Smooth muscle cell of the umbilical artery (primary cell): Measurements from ENCODE around the gene CD24. TPM values are rescaled to one million over a fixed set of nuclear protein-coding genes. Genes with fewer than 3 reads are reported as not detected.

Experiments used
- total RNA-seq: library from RNA; depleted of rRNA; stranded (reverse); fragments of >200 nt; gene quantifications from 2 replicates; pipeline ENCODE4 v1.2.3, GENCODE V29; 2014

CD24 gene, protein sequence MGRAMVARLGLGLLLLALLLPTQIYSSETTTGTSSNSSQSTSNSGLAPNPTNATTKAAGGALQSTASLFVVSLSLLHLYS
- 3.3 and 7.2 TPM in 2 replicates for total RNA-seq

DNA sequence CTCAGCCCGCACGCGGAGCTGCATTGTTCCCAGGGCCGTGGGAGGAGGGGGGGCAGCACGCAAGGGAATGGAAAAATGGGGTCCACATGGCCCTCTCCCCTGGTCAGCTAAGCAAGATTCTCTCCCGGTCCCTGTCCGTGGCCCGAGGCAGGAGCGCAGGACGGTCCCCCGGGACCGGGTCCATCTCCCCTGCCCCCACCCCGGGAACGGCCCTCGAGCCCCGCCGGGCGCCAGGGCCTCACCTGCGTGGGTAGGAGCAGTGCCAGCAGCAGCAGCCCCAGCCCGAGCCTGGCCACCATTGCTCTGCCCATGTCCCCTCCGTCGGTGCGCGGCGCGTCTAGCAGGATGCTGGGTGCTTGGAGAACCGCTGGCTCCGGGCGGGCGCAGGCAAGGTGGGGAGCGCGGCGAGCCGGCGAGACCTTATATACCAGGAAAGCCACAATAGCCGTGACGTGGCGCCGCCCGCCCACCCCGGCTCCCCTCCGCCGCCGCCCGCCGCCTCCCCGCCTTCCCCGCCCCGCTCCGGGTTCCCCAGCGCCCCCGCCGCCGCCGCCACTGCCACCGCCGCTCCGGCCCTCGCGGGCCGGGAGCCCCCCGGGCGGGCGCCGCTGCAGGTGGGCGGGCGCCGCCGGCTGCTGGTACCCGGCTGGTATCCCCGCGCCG, at the start of gene CD24:
TSS of gene CD24 (minus strand) at position 394 of the 663 bp plus-strand sequence. CDS start at position 311, 83 bp downstream.

Other genes with a start within 250 kb of the CD24 start
- 10.7 and 11.0 TPM in 2 replicates for gene MTRES1, start 53.5 kb upstream of the CD24 start, total RNA-seq
- 1.2 and 5.5 TPM in 2 replicates for gene BEND3, start 140.8 kb upstream of the CD24 start, total RNA-seq